Ureter (tissue), 1 donor: ENCODE measurements around the gene MRPL21. TPM values are rescaled to one million over a fixed set of nuclear protein-coding genes. Genes with fewer than 3 reads are reported as not detected.
"Not testable (repeated sequence)": the region's sequence is repeated elsewhere in the genome, so short reads cannot be mapped to it uniquely, and the experiment has no call there.

Experiments used
- DNase-seq: peaks from one replicate; pipeline ENCODE4 v3.0.0-alpha.2; 2020; ENCODE audit warnings: low spot score
- total RNA-seq: library from RNA; stranded (reverse); gene quantifications from one replicate; pipeline ENCODE4 v1.2.4, GENCODE V29; 2023
- donor health status: DM: yes; HTN: yes; CAD: no.

The MRPL21 gene
- total RNA-seq, 1 donor from 2014 or later: 57.5 TPM

DNA sequence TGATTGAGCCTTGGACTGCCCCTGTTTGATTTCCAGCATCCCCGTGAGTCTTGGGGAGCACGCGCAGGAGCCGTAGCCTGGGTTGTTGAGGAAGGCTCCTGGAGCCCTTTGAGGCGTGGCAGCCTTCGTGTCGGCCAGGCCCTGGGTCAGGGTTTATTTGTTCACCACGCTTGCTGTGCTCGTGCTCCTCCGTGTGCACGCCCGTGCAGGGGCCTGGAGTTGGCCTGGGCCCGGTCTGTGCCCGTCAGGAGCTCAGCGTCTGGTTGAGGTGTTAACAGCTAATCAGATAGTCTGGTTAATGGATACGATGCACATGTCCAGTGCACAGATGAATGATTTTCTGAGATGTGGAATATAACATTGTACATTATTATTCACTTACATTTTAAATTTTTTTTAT lies 8.1 kb upstream of the MRPL21 start:
- no peak for DNase-seq

DNA sequence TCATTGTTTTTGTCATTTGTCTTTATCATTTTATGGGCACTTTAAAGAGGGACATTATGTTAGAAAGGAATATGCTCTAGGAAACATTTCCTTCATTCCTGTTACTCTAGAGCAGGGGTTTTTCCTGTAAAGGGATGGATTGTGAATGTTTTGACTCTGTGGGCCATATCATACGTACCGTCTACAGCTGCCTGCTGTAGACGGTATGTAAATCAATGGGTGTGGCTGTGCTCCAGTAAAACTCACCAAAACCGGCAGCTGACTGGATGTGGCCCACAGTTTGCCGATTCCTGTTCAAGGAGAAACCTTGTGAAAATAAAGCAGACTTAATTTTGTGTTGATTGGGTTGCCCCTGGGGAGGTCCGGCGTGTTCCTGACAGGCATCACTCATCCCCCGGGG lies 7.3 kb upstream of the MRPL21 start:
- no peak for DNase-seq

DNA sequence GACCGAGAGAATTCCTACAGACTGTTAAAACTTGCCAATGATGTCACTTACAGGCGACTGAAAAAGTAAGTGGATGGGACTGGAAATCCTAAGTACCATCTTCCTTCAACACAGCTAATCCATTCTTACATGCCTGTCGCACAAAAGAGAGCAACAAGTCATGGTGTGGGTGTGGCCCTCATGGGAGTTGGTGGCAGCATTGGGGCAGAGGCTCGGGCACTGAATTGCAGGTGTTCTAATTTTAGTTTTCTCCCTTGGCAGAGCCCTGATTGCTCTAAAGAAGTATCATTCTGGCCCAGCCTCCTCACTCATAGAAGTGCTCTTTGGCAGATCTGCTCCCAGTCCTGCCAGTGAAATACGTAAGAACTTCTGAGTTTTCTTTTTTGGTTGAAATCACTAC lies 4.6 kb upstream of the MRPL21 start:
- DNase-seq: no peak

- no peak for DNase-seq
These were observed 2.1 kb upstream of the MRPL21 start for GRCh38 chr11:68905421-68906360.

DNA sequence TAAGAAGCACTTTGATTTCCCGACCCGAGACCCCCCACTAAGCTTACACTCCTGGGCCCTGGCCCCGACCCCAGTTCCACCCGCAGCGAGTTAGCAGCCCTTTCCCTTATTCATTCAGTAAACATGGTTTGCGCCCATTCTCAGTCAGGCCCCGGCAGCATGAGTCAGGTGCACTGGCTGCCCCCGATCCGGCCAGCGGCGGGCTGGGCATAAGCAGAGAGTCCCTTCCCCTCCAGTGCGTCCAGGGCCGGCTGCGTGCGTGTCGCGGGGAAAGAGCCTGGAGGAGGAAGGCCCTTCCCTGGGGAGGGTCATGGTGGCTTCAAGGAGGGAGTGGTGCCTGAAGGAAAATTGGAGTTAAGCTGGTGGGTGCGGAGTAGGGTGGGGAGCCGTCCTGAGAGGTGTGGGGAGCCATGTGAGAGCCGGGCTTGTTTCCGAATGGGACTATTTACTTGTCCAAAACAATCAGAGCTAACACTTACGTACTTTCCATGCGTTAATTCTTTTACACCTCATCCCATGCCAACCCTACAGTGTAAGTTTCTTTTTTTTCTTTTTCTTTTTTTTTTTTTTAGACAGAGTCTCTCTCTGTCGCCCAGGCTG lies 716 bp upstream of the MRPL21 start:
- DNase-seq: no peak

DNA sequence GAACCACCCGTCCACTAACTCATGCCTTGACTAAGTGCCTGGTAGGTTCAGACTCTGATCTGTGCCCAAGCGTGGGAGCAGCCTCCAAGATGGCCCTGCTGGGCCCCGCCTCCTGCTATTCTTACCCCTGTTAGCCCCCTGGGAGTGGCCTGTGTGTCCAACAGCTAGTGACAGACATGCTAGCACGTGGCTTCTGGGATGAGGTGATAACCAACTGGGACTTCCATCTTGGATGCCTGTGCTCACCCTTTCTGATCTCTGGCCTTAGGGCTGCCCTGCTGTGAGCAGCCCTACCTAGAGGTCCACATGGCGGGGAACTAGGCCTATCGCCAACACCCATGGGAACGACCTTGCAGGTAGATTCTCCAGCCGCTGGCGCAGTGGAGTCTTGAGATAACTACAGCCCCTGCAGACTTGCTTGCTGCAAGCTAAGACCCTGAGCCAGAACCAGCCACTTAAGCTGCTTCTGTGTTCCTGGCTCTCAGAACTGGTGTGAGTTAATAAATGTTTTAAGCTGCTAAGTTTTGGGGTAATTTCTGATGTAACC lies 2.7 kb downstream of the MRPL21 start:
- no peak for DNase-seq

- DNase-seq: no peak
These were observed 6.2 kb downstream of the MRPL21 start for GRCh38 chr11:68897441-68897840.

GRCh38 chr11:68896171-68896959 lies 7.3 kb downstream of the MRPL21 start:
- no peak for DNase-seq

DNA sequence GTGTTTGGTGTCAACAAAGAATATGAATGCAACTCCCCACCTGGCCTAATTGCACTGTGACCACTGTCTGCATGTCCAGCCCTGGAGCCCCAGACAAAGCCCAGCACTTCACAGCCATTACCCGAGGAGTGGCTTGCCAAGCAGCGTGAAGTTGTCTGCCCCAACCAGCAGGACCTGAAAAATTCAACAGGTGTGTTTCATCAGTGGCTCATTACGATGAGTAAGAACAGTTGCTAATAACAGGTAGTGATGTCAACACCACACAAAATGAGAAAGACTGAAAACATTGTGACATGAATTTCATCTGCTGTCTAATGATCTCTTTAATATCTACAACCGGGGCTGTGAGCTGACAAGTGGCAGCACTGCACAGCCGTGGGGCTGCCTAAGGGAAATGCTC lies 10.3 kb downstream of the MRPL21 start:
- DNase-seq: no peak

GRCh38 chr11:68892576-68892975 lies 11.1 kb downstream of the MRPL21 start:
- no peak for DNase-seq

GRCh38 chr11:68891351-68891948 lies 12.2 kb downstream of the MRPL21 start:
- DNase-seq: no peak

GRCh38 chr11:68890490-68891231 lies 13.0 kb downstream of the MRPL21 start:
- DNase-seq: peak; percentile 84

DNA sequence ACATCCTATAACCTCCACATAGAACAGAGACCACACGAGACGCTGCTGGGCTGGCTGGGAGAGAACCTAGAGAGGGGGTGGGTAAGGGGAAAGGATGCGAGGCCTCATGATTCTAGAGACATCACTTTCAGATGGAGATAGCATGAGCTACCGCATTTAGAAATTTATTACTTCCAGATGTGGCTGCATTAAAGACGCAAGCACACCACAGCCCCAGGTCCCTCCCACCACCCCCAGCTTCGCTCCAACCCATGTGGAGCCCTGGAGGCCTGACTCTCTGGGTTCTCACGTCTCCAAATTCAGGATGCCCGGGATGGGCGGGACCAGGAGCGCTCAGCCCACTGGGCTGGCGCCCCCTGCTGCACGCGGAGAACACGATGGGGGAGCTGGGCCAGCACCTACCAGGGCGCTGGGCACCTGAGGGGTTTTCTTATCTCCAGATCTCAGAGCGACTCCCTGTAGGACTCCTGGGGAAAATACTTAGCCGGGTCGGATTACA lies 13.6 kb downstream of the MRPL21 start:
- DNase-seq: peak; percentile 62

- DNase-seq: not testable (repeated sequence)
These were observed 18.8 kb downstream of the MRPL21 start for GRCh38 chr11:68884827-68885226.

- no peak for DNase-seq
These were observed 21.2 kb downstream of the MRPL21 start for GRCh38 chr11:68882391-68882790.

GRCh38 chr11:68881320-68881719 lies 22.3 kb downstream of the MRPL21 start:
- DNase-seq: no peak

GRCh38 chr11:68880851-68881250 lies 22.8 kb downstream of the MRPL21 start:
- no peak for DNase-seq

- DNase-seq: no peak
These were observed 25.6 kb downstream of the MRPL21 start for GRCh38 chr11:68878022-68878421.

GRCh38 chr11:68872216-68873003 lies 31.2 kb downstream of the MRPL21 start:
- no peak for DNase-seq

DNA sequence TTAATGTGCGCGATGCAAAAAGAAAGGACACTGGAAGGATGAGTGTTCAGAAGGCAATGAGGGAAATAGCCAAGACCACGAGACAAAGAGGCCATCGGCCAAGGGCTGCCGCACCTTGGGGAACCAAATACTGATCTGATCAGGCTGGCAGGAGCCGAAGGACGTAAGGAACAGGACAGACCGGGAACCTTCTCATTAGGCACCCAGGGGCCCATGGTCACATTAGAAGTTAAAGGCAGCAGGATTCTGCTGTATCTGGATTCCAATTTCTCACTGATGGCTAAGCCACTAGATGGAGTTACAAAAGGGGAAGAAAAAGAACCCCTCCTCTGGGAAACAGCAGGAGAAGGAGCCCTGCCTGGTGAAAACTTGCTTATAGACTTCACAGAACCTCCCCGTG lies 33.2 kb downstream of the MRPL21 start:
- DNase-seq: no peak
